ENCODE measurements around the gene SLC6A3. TPM values are rescaled to one million over a fixed set of nuclear protein-coding genes. Genes with fewer than 3 reads are reported as not detected.
"Not testable (repeated sequence)": the region's sequence is repeated elsewhere in the genome, so short reads cannot be mapped to it uniquely, and the experiment has no call there.

SLC6A3 gene
- total RNA-seq, 1 donor from 2014 or later = not detected

GRCh38 chr5:1360861-1361260 is 84.4 kb downstream of the SLC6A3 start:
- H3K9me3 Mint-ChIP-seq = no peaks in the 10 kb centered on the region
- DNase-seq (ENCODE audit: low spot score) = no peak
- no peaks in the 10 kb centered on the region for H3K36me3 Mint-ChIP-seq (ENCODE audit: low read depth)
- no peak overlapping the region for H3K27ac Mint-ChIP-seq
- H3K4me1 Mint-ChIP-seq (ENCODE audit: low read depth) = no peaks in the 10 kb centered on the region
- peaks cover 6% of the 10 kb centered on the region for H3K27me3 Mint-ChIP-seq (ENCODE audit: insufficient read depth)
- intact Hi-C loops (cut with micrococcal nuclease) = no loop called here
- H3K4me3 Mint-ChIP-seq = no peak overlapping the region

- H3K36me3 Mint-ChIP-seq (ENCODE audit: low read depth); H3K4me3 Mint-ChIP-seq; H3K27ac Mint-ChIP-seq; H3K9me3 Mint-ChIP-seq; H3K27me3 Mint-ChIP-seq (ENCODE audit: insufficient read depth); intact Hi-C loops (cut with micrococcal nuclease); DNase-seq (ENCODE audit: low spot score); H3K4me1 Mint-ChIP-seq (ENCODE audit: low read depth): not testable (repeated sequence)
Observed at GRCh38 chr5:1360367-1360766, 84.9 kb downstream of the SLC6A3 start.

GRCh38 chr5:1359713-1360112 is 85.5 kb downstream of the SLC6A3 start:
- H3K9me3 Mint-ChIP-seq = no peaks in the 10 kb centered on the region
- H3K4me1 Mint-ChIP-seq (ENCODE audit: low read depth) = no peaks in the 10 kb centered on the region
- no peak for DNase-seq (ENCODE audit: low spot score)
- no peak overlapping the region for H3K27ac Mint-ChIP-seq
- peaks cover 5% of the 10 kb centered on the region for H3K27me3 Mint-ChIP-seq (ENCODE audit: insufficient read depth)
- no peak overlapping the region for H3K4me3 Mint-ChIP-seq
- H3K36me3 Mint-ChIP-seq (ENCODE audit: low read depth) = no peaks in the 10 kb centered on the region
- intact Hi-C loops (cut with micrococcal nuclease) = no loop called here

GRCh38 chr5:1359031-1359645 is 86.1 kb downstream of the SLC6A3 start:
- Mint-ChIP-seq H3K27me3 (ENCODE audit: insufficient read depth) (peaks cover 5% of the 10 kb centered on the region), H3K9me3 (no peaks in the 10 kb centered on the region), H3K27ac (no peak overlapping the region), H3K4me1 (ENCODE audit: low read depth) (no peaks in the 10 kb centered on the region), H3K4me3 (no peak overlapping the region), H3K36me3 (ENCODE audit: low read depth) (no peaks in the 10 kb centered on the region)
- DNase-seq (ENCODE audit: low spot score) = no peak
- intact Hi-C loops (cut with micrococcal nuclease) = no loop called here

GRCh38 chr5:1358726-1359025 is 86.6 kb downstream of the SLC6A3 start:
- DNase-seq (ENCODE audit: low spot score) = no peak
- H3K27ac Mint-ChIP-seq = no peak overlapping the region
- intact Hi-C loops (cut with micrococcal nuclease) = no loop called here
- no peaks in the 10 kb centered on the region for H3K36me3 Mint-ChIP-seq (ENCODE audit: low read depth)
- peaks cover 3% of the 10 kb centered on the region for H3K27me3 Mint-ChIP-seq (ENCODE audit: insufficient read depth)
- no peaks in the 10 kb centered on the region for H3K9me3 Mint-ChIP-seq
- no peak overlapping the region for H3K4me3 Mint-ChIP-seq
- no peaks in the 10 kb centered on the region for H3K4me1 Mint-ChIP-seq (ENCODE audit: low read depth)

GRCh38 chr5:1357946-1358725 is 87.1 kb downstream of the SLC6A3 start:
- Mint-ChIP-seq H3K4me3 (no peak overlapping the region), H3K27ac (no peak overlapping the region), H3K27me3 (ENCODE audit: insufficient read depth) (peaks cover 7% of the 10 kb centered on the region), H3K36me3 (ENCODE audit: low read depth) (no peaks in the 10 kb centered on the region), H3K4me1 (ENCODE audit: low read depth) (no peaks in the 10 kb centered on the region), H3K9me3 (no peaks in the 10 kb centered on the region)
- no peak for DNase-seq (ENCODE audit: low spot score)
- intact Hi-C loops (cut with micrococcal nuclease) = no loop called here

GRCh38 chr5:1356873-1357787 is 88.1 kb downstream of the SLC6A3 start:
- H3K4me1 Mint-ChIP-seq (ENCODE audit: low read depth) = no peaks in the 10 kb centered on the region
- no peak overlapping the region for H3K27ac Mint-ChIP-seq
- intact Hi-C loops (cut with micrococcal nuclease) = no loop called here
- H3K9me3 Mint-ChIP-seq = no peaks in the 10 kb centered on the region
- no peak overlapping the region for H3K4me3 Mint-ChIP-seq
- H3K36me3 Mint-ChIP-seq (ENCODE audit: low read depth) = no peaks in the 10 kb centered on the region
- no peak for DNase-seq (ENCODE audit: low spot score)
- peaks cover 7% of the 10 kb centered on the region for H3K27me3 Mint-ChIP-seq (ENCODE audit: insufficient read depth)

- Mint-ChIP-seq H3K36me3 (ENCODE audit: low read depth) (no peaks in the 10 kb centered on the region), H3K4me1 (ENCODE audit: low read depth) (no peaks in the 10 kb centered on the region), H3K27ac (no peak overlapping the region), H3K9me3 (no peaks in the 10 kb centered on the region), H3K27me3 (ENCODE audit: insufficient read depth) (peaks cover 9% of the 10 kb centered on the region), H3K4me3 (no peak overlapping the region)
- intact Hi-C loops (cut with micrococcal nuclease) = no loop called here
- no peak for DNase-seq (ENCODE audit: low spot score)
Observed at GRCh38 chr5:1354576-1354975, 90.7 kb downstream of the SLC6A3 start.

GRCh38 chr5:1352231-1353219 is 92.7 kb downstream of the SLC6A3 start:
- no peak for DNase-seq (ENCODE audit: low spot score)
- H3K4me1 Mint-ChIP-seq (ENCODE audit: low read depth) = no peaks in the 10 kb centered on the region
- peaks cover 9% of the 10 kb centered on the region for H3K27me3 Mint-ChIP-seq (ENCODE audit: insufficient read depth)
- intact Hi-C loops (cut with micrococcal nuclease) = no loop called here
- no peak overlapping the region for H3K4me3 Mint-ChIP-seq
- no peaks in the 10 kb centered on the region for H3K9me3 Mint-ChIP-seq
- no peaks in the 10 kb centered on the region for H3K36me3 Mint-ChIP-seq (ENCODE audit: low read depth)
- no peak overlapping the region for H3K27ac Mint-ChIP-seq

- peaks cover 9% of the 10 kb centered on the region for H3K27me3 Mint-ChIP-seq (ENCODE audit: insufficient read depth)
- H3K36me3 Mint-ChIP-seq (ENCODE audit: low read depth) = peaks cover 2% of the 10 kb centered on the region
- DNase-seq (ENCODE audit: low spot score) = no peak
- H3K9me3 Mint-ChIP-seq = no peaks in the 10 kb centered on the region
- intact Hi-C loops (cut with micrococcal nuclease) = no loop called here
- no peak overlapping the region for H3K27ac Mint-ChIP-seq
- H3K4me1 Mint-ChIP-seq (ENCODE audit: low read depth) = peaks cover 2% of the 10 kb centered on the region
- no peak overlapping the region for H3K4me3 Mint-ChIP-seq
Observed at GRCh38 chr5:1351156-1351555, 94.1 kb downstream of the SLC6A3 start.

GRCh38 chr5:1349246-1349645 is 96.0 kb downstream of the SLC6A3 start:
- Mint-ChIP-seq H3K27ac (no peak overlapping the region), H3K36me3 (ENCODE audit: low read depth) (peaks cover 3% of the 10 kb centered on the region), H3K9me3 (no peaks in the 10 kb centered on the region), H3K4me3 (no peak overlapping the region), H3K4me1 (ENCODE audit: low read depth) (peaks cover 7% of the 10 kb centered on the region), H3K27me3 (ENCODE audit: insufficient read depth) (peaks cover 9% of the 10 kb centered on the region)
- no peak for DNase-seq (ENCODE audit: low spot score)
- intact Hi-C loops (cut with micrococcal nuclease) = loop anchor here (10.0 kb wide), 1 partner anchor 446 kb away; the partner anchor contains the start of gene MRPL36

- DNase-seq (ENCODE audit: low spot score) = no peak
- Mint-ChIP-seq H3K27me3 (ENCODE audit: insufficient read depth) (peaks cover 9% of the 10 kb centered on the region), H3K36me3 (ENCODE audit: low read depth) (peaks cover 6% of the 10 kb centered on the region), H3K9me3 (no peaks in the 10 kb centered on the region), H3K4me3 (no peak overlapping the region), H3K27ac (no peak overlapping the region), H3K4me1 (ENCODE audit: low read depth) (peaks cover 10% of the 10 kb centered on the region)
- intact Hi-C loops (cut with micrococcal nuclease) = loop anchor here (10.0 kb wide), 1 partner anchor 446 kb away; the partner anchor contains the start of gene MRPL36
Observed at GRCh38 chr5:1348986-1349245, 96.3 kb downstream of the SLC6A3 start.
